Measurements from ENCODE around the gene SSNA1. TPM values are rescaled to one million over a fixed set of nuclear protein-coding genes. Genes with fewer than 3 reads are reported as not detected.

Gene SSNA1
- polyA plus RNA-seq, 1 donor from 2014 or later, result 170 TPM

GRCh38 chr9:137193771-137194170 is 5.3 kb downstream of the SSNA1 start:
- no peaks in the 10 kb centered on the region for H3K9me3 ChIP-seq (ENCODE audit: low read length)
- H3K36me3 ChIP-seq (ENCODE audit: insufficient read depth, low read length), result no peaks in the 10 kb centered on the region
- no peaks in the 10 kb centered on the region for H3K79me2 ChIP-seq (replicated peaks; ENCODE audit: insufficient read depth, low read length)
- H4K20me1 ChIP-seq (ENCODE audit: insufficient read depth), result no peaks in the 10 kb centered on the region
- H2AFZ ChIP-seq (ENCODE audit: low read depth, low read length), result no peak overlapping the region
- no peaks in the 10 kb centered on the region for H3K27me3 ChIP-seq (ENCODE audit: insufficient read depth, low read depth, low read length)
- H3K9ac ChIP-seq (ENCODE audit: low read length), result no peak overlapping the region
- no peak overlapping the region for H3K27ac ChIP-seq (ENCODE audit: low read length)
- no peaks in the 10 kb centered on the region for H3F3A ChIP-seq (ENCODE audit: insufficient read depth, low read length, poor library complexity, severe bottlenecking)
- no peaks in the 10 kb centered on the region for H3K9me2 ChIP-seq (ENCODE audit: insufficient read depth, low read length)
- H3K4me2 ChIP-seq (ENCODE audit: low read length), result no peak overlapping the region
- TF ChIP-seq MXI1 (conservative IDR thresholded peaks at IDR 0.05; ENCODE audit: poor library complexity, severe bottlenecking), result no peak
- TF ChIP-seq TAF1 (IDR thresholded peaks at IDR 0.05; ENCODE audit: low read depth), result no peak
- TF ChIP-seq EP300 (conservative IDR thresholded peaks at IDR 0.05; ENCODE audit: poor library complexity, severe bottlenecking), result no peak
- TF ChIP-seq EZH2 (IDR thresholded peaks at IDR 0.05; ENCODE audit: borderline replicate concordance, insufficient read depth, low read length, poor library complexity, severe bottlenecking), result no peak
- TF ChIP-seq POLR2AphosphoS5 (IDR thresholded peaks at IDR 0.05), result no peak
- TF ChIP-seq CTCF (IDR thresholded peaks at IDR 0.05; ENCODE audit: poor library complexity, severe bottlenecking), result no peak
- TF ChIP-seq SMC3 (conservative IDR thresholded peaks at IDR 0.05; ENCODE audit: poor library complexity), result no peak
- TF ChIP-seq RAD21 (conservative IDR thresholded peaks at IDR 0.05), result no peak
- no peak for TF ChIP-seq REST (IDR thresholded peaks at IDR 0.05; ENCODE audit: borderline replicate concordance)
- no peak overlapping the region for H3K4me3 ChIP-seq (ENCODE audit: low read length)

DNA sequence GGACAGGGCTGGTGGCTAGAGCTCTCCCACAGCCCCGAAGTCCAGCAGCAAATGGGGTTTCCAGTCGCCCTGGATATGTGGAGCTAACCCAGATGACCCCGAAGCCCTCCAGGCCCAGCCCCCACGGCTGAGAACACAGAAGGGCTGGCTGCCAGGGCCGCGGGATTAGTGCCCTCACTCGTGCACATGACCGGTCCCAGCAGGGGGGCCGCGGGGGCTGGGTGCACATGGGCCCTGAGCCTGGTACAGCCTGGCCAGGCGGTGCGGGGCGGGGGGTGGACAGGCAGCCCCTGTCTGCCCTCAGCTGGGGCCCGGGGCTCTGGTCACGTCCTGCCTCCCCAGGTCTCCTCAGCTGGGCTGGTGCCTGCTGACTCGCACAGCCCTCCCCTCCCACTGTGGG is 5.9 kb downstream of the SSNA1 start:
- H3K79me2 ChIP-seq (replicated peaks; ENCODE audit: insufficient read depth, low read length), result no peaks in the 10 kb centered on the region
- H3K9me3 ChIP-seq (ENCODE audit: low read length), result no peaks in the 10 kb centered on the region
- H3K36me3 ChIP-seq (ENCODE audit: insufficient read depth, low read length), result no peaks in the 10 kb centered on the region
- no peak overlapping the region for H3K4me2 ChIP-seq (ENCODE audit: low read length)
- H4K20me1 ChIP-seq (ENCODE audit: insufficient read depth), result no peaks in the 10 kb centered on the region
- no peaks in the 10 kb centered on the region for H3K27me3 ChIP-seq (ENCODE audit: insufficient read depth, low read depth, low read length)
- no peak overlapping the region for H3K4me3 ChIP-seq (ENCODE audit: low read length)
- no peaks in the 10 kb centered on the region for H3F3A ChIP-seq (ENCODE audit: insufficient read depth, low read length, poor library complexity, severe bottlenecking)
- TF ChIP-seq EP300 (conservative IDR thresholded peaks at IDR 0.05; ENCODE audit: poor library complexity, severe bottlenecking), result no peak
- TF ChIP-seq EZH2 (IDR thresholded peaks at IDR 0.05; ENCODE audit: borderline replicate concordance, insufficient read depth, low read length, poor library complexity, severe bottlenecking), result no peak
- no peak for TF ChIP-seq SMC3 (conservative IDR thresholded peaks at IDR 0.05; ENCODE audit: poor library complexity)
- H2AFZ ChIP-seq (ENCODE audit: low read depth, low read length), result no peak overlapping the region
- no peak overlapping the region for H3K27ac ChIP-seq (ENCODE audit: low read length)
- H3K9ac ChIP-seq (ENCODE audit: low read length), result no peak overlapping the region
- H3K9me2 ChIP-seq (ENCODE audit: insufficient read depth, low read length), result no peaks in the 10 kb centered on the region

Measured in neural cell (in vitro differentiated cells).